PC-3 (cell line): Measurements from ENCODE around the gene MYO5B.

Experiments
- EZH2 ChIP-seq: fragments of 300-600 bp; sonication (generic); IDR thresholded peaks from one replicate; pipeline ENCODE4 v1.6.1; 2017; ENCODE audit warnings: antibody characterized with exemption, mild to moderate bottlenecking, low read length; ENCODE audit not compliant: unreplicated experiment
- EZH2phosphoT487 ChIP-seq: fragments of 300-600 bp; sonication (generic); IDR thresholded peaks from 2 replicates; pipeline ENCODE4 v1.6.1; 2018; ENCODE audit warnings: mild to moderate bottlenecking, antibody characterized with exemption, low read length, borderline replicate concordance
- TF ChIP-seq, protein P1 (sequence below): fragments of 300-600 bp; sonication (generic); conservative IDR thresholded peaks from 2 replicates; pipeline ENCODE4 v1.5.1; 2017; ENCODE audit warnings: antibody characterized with exemption, low read depth, mild to moderate bottlenecking, low read length

DNA sequence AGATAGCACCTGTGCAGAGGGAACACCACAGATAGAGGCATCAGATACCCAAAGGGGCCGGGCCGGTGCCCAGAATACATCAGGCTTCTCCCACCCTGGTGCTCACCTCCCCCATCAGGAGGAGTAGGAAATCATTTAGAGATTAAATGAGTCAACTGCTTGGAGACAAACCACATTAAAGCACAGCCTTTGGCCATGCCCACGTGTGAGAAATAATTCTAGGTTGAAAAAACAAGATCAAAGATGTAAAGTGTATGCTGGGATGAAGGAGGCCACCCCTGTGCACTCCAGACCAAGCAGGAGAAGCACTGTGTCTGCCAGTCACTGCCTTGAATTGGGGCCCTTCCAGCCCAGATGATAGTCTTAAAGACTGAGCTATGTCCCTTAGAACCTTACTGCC is 228.9 kb downstream of the MYO5B start:
- TF ChIP-seq, protein P1, sequence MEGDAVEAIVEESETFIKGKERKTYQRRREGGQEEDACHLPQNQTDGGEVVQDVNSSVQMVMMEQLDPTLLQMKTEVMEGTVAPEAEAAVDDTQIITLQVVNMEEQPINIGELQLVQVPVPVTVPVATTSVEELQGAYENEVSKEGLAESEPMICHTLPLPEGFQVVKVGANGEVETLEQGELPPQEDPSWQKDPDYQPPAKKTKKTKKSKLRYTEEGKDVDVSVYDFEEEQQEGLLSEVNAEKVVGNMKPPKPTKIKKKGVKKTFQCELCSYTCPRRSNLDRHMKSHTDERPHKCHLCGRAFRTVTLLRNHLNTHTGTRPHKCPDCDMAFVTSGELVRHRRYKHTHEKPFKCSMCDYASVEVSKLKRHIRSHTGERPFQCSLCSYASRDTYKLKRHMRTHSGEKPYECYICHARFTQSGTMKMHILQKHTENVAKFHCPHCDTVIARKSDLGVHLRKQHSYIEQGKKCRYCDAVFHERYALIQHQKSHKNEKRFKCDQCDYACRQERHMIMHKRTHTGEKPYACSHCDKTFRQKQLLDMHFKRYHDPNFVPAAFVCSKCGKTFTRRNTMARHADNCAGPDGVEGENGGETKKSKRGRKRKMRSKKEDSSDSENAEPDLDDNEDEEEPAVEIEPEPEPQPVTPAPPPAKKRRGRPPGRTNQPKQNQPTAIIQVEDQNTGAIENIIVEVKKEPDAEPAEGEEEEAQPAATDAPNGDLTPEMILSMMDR: no peak
- TF ChIP-seq EZH2: no peak
- TF ChIP-seq EZH2phosphoT487: no peak
